Left hindlimb (tissue), 1 donor: ENCODE data around the gene MSI2.

Experiments used
- DNase-seq: peaks from one replicate; pipeline ENCODE4 v3.0.0-alpha.2; 2018

The MSI2 gene

DNA sequence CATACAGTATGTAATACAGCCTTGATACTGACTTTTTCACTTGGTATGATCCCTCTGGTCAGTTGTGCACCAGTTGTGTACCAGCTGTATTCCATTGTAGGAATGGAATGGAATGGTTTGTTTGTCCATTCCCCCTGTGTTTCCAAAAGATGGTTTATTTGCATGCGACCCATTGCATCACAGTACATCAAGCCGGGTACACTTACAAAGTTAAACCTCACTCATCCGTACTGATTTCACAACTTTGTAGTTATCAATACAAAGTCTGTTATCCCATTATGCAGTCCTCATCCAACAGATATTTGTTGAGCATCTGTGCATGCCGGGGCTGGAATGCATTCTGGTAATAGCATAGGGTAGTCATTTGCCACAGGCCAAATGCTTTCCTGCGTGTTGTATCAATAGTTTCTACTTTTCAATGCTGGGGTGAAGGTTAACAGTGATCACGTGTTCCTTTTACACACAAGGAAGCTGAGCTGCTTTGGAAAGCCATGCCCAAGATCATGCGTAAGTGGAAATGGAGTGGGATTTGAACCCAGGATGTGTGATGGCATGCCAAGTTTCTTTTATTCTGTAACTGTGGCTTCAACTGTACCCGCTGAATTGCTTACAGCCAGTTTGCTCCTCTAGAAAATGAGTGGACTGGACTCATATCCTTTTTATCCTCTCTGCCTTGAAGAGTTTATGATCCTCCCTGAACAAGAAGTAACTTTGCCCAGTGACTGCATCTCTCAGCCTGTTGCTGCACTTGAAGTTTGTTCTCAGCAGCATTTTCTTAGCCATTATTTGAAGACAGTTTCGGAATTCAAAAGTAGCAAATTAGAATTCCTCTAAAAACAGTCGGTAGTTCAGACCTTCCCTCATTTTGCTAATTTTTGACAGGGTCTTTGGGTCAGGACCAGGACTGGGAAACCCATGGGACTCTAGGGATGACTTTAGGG is 260.2 kb downstream of the MSI2 start:
- DNase-seq = no peak

DNA sequence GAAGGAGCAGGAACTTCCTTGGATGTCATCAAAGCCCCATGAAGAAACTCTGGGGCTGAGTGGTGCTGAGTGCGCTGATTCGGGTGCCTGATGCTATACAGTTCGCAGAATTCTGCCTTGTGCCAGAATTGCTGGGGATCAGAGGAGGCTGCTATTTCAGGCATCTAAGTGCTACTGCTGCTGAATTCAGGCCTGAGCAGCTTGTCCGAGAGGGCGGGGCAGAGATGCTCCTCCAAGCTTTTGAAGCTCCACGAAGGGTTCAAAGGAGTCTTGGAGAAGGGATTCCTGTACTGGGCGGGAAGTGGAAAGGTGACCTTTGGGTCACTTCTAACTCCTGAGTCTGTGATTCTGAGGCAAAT is 260.9 kb downstream of the MSI2 start:
- no peak for DNase-seq

DNA sequence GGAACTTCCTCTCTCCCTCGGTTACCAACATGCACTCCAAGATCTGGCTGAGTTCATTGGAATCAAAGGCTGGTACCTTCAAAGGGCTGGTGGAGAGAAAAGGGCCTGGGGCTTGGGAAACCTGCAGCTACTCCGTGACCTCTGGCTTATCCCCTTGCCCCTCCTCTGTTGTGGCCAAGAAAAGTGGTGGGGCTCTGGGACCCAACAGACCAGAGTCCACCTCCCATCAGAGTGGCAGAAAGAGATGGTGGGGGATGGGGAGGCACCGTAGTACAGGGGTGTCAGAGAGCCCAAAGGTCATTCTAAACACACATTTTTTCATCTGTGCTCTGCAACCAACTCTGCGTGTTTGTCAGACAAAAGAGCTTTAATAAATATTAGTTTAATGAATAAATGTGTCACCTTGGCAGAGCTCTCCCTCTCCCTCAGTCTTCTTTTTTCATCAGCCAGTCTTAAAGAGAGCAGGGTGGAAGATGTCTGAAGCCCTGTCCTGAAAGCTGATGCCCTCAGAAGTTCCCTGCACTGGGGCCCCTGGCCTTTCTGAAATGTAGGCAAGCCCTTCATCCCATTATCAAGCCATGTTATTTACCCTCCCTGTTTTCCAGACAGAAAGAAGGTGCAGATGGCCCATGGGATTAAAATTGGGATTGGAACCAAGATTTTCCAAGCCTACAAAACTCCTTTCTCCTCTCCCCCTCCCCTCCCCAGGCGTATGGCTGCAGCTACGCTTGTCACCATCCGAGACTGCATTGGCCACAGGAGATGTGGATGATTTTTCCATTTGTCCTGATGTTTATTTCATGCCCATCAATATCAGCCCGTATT is 261.5 kb downstream of the MSI2 start:
- DNase-seq = no peak

DNA sequence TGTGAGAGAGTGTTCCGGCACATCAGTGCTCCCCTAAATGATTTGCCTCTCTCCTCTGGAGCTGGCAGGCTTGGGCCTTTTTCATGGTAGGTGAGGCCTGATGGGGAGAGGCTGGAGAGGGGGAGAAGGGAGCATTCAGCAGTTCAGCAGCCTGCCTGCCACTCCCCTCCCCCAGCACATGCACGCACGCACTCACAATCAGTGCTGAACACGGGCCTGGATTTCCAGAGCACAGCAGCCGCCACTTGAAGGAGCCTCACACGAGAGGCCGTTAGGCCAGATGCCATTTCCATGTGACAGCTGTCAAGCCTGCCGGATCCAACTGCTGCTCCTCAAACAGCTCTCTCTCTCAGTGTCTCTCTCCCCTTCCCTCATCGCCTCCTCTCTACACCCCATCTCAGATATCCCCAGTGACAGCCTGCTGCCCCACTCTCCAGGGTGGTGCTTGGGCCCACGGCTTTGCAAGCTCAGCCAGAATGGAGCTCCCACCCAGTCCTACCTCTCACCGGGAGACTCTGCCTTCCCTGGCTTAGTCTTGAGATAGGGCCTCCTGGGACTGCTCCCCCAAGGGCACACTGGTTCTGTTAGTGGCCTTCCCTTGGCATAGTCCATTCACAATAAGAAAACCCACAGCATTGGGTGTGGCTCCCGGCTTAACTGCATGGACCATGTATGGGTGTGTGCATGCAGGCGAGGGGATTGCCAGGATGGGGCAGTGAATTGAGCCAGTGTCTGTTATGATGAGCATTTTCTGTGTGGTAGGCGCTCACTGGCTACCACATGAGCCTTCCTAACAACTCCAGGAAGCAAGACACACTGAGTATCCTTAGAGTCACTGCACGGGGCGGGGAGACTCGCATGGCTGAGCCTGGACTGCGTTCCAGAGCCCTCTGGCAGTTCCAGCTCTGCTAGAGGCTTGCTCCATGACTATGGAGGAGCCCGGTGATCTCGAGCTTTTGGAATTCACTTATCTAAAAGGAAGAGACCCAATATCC is 262.6 kb downstream of the MSI2 start:
- DNase-seq = peak; percentile 62

DNA sequence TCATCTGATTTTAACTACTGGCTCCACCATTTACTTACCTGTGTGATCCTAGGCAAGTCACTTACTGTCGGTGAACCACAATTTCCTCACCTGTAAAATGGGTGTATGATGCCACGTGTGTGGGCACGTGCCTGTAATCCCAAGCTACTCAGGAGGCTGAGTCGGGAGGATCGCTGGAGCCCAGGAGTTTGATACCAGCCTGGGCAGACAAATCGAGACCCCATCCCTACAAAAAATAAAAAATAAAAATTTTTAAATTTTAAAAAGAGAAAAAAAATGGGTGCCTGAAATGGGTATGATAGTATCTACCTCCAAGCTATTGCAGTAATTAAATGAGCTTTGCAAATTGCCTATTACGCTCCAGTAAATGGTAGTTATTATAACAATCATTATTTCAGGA is 263.5 kb downstream of the MSI2 start:
- no peak for DNase-seq

DNA sequence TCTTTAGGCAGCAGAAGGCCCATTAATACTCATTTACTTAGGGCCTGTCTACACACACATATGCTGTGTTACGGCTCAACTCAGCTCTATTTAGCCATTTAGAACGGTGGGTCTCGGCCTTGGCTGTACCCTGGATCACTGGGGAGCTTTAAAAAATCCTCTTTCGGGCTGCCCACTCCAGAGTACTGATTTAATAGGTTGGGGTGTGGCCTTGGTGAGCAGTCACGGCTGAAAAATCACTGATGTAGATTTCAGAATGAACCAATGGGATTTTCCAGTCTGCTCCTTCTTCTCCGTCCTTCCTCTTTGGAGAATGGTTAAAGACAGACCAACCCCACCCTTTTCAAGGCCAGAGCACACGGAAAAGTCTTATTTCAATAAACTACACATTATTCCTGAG is 265.3 kb downstream of the MSI2 start:
- DNase-seq = no peak

DNA sequence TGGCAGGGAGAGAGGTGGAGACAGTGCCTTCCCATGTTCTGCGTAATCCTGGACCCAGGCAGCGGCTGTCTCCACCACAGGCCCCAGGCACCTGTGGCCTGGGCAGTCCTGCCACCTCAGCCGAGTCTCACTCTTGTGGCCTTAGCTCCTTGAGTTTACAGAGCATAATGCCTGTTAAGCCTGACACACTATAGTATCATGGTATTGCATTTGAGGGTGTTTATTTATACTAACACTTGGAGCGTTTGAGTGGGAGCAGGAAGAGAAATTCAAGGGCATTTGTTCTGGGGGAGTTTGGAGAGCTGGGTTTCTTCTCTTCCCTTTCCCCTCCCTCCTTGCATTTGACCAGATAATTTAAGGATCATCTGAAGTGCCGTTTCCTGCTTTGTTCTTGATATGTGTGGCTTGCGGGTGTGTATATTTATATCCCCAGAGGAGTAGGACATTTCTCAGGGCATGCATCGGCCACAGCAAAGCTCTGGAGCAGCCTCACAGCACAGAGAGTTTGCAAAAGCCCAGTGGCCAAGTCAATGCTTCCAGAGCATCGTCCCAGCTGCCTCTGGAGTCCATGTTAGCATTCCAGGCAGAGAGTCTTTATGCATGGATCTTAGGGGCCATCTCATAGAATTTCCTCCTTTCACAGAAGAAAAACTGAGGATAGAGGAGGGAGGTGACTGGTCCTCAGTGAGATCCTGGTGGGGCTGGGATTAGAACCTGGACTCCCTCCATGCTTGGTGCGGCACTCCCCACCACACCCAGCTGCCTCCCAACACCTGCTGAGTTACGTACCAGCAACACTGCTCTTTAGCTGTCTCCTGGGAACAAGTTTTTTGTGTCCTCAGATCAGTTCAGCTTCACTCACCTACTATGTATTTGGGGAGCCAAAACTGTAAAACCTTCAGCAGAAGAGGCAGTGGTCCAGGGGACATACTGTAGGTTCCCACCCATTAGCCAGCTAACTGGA is 266.0 kb downstream of the MSI2 start:
- DNase-seq = no peak

DNA sequence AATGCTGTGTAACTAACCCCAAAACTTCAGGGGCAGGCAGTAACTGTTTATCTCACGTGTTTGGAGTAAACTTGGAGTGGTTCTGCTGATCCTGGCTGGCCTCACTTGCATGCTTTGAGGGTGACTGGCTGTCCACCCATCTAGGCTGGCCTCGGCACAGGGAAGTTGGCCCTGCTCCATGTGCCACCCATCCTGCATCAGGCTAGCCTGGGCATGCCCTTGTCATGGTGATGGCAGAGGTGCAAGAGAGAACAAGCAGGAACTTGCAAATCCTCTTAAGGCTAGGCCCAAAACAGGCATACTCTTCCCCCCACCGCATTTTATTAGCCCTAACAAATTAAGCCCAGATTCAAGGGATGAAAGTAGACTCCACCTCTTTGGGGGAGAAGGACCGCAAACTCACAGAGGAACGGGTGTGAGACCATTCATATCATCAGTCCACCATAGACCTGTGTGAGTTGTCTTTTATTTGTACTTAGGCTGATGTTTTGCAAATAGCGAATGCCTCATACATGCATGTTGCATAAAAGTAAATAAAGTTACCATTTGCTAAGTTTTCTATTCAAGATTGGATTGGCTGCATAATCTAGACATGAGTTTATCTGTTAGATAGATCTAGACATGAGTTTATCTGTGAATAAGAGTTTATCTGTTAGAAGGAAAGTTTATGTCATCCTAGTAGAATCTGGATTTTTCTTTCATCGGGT is 267.8 kb downstream of the MSI2 start:
- no peak for DNase-seq

DNA sequence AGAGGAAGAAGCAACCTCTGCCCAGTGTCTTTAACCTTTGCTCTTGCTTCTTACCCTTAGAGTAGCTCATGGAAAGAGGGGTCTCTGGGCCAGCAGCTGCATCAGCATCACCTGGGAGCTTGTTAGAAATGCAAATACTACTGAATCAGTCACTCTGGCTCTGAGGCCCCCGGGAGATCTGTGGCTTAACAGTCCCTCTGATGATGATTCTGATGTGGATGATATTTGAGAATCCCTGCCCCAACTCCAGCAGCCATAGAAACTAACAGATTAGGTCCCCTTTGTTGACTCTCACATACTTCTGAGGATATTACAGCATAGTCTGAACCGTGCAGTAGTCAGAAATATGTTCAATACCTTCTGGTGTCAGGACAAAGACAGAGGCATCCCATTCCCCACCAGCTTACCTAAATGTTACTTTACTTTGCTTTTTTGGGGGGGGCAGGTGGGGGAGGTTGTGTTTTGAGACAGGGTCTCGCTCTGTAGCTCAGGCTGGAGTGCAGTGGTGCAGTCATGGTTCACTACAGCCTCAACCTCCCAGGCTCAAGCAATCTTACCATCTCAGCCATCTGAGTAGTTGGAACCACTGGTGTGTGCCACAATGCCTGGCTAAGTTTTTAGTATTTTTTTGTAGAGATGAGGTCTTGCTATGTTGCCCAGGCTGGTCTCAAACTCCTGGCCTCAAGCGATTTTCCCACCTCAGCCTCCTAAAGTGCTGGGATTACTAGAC is 268.7 kb downstream of the MSI2 start:
- DNase-seq = no peak

DNA sequence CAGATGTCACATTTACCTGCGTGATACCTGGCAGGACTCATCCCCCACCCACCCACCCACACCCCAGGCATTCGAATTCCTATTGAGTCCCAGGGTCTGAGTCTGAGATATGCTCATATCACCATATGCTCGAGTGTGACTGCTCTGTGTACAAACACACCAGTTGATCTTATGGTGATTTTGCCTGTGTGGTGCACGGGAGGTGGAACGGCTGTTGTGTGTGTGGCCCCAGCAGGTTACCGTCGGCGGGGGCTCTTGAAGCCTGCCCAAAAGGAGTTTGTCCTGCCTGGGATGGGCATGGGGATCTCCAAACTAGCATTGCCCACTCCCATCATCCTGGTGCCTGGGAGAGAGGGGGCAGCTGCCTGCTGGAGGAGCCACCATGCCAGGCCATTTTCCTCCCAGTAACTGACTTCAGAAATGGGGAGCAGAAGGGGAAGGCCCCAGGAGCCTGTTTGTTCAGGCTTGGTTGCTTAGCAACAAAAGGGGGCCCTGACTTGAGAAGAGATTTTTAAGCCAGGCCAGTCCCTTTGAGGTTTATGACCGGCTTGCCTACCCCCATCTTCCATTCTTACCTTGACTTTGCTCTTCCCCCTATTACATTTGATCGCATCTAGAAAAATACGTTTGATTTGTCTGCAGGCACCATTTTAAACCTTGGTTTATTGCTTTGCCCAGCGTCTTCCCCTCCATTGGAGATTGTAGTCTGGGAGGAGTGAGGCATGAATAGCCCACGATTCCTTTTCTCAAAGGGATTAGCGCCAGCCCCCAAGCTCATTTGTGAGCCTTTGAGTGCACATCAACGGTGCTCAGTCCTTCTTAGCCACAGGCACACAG is 271.1 kb downstream of the MSI2 start:
- DNase-seq = no peak

DNA sequence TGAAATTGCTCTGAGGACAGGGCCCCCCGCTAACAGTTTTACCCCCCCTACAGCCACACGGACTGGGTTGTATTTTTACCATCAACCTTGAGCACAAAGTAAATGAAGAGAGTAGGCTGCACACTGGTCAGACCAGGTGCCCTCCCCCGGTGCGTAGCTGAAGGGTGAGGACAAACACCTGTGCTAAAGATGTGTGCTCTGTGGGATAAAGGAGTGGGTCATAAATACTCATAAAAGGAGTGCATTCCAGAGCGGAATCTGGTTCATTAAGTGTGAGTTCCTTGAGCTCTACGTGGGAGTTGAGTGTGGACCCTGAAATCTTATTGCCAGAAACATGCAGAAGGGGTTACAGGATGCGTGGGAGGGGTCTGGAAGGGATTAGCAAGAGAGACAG is 271.7 kb downstream of the MSI2 start:
- DNase-seq = no peak

DNA sequence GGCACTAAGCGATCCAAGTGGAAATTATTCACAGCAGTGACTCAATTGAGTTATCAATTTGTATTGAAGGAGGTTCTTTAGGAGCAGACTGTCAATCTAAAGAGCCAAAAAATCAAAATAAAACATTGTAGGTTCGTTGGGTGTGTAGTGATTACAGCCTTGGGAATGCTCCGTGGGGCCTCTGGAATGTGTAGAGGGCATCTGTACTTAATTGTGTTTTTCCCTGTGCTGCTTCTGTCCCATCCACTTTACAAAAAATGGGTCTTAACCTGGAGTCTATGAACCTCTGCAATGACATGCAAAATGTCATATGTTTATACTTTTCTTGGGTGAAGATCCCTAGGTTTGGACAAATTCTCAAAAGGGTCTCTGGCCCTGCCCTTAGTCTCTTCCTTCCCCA is 273.7 kb downstream of the MSI2 start:
- no peak for DNase-seq

DNA sequence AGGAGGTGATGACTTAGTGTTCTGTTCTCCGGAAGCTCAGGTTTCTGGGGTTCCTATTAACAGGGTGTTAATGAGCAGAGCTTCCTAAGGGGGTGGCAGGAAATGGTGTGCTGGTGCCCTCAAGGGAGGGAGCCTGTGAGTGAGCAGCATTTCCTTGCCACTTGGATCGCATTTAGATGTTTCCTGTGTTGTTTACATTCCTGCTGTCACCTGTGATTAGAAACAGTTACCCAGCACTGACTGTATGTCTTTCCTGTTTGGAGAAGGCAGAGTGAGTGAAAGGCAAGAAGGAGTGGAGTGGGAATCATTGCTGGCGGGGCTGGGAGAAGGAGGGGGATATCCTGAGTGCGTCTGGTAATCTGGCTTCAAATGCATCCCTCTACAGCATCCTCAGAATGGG is 274.2 kb downstream of the MSI2 start:
- no peak for DNase-seq

DNA sequence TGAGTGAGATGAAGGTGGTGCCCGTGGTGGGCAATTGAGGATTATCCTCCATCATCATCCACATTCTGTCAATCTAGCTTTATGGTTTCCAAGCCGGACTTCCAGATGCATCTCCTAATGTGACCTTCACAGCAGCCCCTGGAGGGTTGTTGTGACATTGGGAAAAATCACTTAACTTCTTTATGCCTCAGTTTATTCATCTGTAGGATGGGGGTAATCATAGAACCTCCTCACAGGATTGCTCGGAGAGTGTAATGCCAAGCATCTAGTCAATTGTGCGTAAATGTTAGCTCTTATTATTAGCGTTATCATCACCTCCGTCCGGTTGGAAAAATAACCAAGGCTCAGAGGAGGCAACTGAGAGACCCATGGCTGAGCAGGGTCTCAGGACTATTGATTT is 274.8 kb downstream of the MSI2 start:
- no peak for DNase-seq

DNA sequence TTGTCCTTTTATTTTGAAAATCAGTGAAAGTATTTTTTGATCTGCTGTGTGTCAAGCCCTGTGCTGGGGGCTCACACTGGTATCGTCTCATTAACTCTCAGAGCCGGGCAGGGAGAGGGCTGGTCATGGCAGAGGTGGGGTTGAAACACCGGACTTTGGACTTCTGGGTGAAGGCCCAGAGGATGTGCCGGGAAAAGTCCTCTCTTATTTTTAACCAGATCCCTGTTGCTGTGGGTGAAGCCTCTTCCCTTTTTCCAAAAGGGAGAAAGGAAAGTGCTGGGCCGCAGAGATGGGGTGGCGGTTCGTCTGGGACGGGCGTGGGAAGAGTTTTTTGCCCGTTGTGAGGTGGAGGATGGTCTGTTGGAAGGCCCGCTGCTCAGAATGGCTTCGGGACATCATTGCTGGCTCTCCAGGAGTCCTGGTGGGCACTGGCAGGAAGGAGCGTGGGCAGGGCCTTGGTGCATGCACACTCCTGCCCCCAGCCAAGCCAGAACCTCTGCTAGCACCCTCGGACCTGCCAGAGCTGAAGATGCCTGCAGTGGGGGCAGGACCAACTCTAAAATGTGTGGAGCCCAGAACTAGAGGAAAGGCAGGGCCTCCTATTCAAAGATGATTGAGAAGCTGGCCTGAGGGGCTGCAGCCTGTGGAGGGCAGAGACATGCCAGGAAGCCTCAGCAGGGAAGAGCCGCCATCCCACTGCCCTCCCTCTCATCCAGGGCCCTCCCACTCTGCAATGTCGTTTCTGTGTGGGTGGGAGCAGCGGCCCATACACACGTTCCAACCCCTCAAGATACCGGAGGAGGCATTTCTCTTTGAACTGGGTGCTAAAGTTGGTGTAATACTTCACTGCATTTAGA is 275.6 kb downstream of the MSI2 start:
- DNase-seq = no peak

DNA sequence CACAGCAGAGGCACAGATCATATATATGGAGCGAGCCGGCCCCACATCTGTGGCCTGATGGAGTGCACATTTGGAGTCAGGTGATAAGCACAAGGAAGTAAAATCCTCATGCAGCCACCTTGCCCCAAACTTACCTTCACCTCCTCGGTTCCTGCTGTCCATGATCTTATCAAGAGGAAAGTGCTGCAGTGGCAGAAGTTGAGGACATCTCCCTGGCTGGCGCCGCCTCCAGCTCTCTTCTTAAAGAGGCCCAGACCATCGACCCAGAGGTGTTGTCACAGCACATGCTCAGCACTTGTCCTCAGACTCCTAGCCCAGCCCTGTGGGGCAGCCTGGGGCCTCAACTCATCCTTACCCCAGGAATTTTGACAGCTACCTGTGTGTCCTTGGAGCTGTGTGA is 276.2 kb downstream of the MSI2 start:
- DNase-seq = no peak

DNA sequence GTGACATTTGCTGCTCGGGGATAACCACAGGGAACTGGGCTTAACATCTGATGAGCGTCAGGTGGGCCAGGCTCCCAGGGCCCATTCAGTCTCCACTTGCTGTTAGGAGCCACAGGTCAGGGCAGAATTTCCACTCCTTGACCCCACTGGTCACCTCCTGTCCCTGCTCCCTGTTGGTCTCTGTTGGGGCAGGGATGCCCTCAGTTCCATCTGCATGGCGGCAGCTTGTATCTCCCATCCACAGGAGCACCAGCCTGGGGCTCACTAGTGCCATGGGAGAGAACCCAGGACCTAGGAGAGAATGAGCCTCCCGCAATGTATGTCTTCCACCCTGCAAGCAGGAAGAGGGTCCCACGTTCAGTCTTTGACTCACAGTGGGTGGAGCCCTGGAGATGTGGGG is 276.6 kb downstream of the MSI2 start:
- no peak for DNase-seq

DNA sequence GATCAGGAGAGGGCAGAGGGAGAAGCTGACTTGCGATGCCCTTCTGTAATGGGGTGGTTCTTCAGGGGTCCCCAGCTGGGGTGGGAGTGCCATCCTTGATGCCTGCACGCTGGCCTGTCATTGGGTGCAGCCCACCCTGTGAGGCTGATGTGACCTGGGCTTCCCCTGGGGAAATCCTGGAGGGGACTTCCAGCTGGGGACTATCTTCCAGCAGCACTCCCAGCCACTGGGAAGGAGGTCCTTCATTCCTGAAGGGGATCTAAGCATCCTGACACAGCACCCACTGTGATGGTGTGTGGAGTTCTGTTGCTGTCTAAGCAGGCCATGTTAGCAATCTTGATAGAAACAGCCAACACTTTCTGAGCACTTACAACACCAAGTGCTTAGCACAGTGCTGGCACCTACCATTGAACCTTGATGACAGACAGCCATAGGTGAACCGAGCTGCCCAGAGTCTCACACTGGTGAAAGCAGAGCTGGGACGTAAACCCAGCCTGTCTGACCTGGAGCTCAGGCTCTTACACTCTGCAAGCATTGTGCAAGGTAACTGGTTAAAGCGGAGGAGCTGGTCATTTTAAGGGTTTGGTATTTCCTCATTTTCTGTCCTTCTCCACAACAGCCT is 277.5 kb downstream of the MSI2 start:
- no peak for DNase-seq
